ENCODE measurements around the gene RECQL5. TPM values are rescaled to one million over a fixed set of nuclear protein-coding genes. Genes with fewer than 3 reads are reported as not detected.
"Not testable (repeated sequence)": the region's sequence is repeated elsewhere in the genome, so short reads cannot be mapped to it uniquely, and the experiment has no call there.

RECQL5 gene
- total RNA-seq, 1 donor from 2014 or later: 43.1 TPM

DNA sequence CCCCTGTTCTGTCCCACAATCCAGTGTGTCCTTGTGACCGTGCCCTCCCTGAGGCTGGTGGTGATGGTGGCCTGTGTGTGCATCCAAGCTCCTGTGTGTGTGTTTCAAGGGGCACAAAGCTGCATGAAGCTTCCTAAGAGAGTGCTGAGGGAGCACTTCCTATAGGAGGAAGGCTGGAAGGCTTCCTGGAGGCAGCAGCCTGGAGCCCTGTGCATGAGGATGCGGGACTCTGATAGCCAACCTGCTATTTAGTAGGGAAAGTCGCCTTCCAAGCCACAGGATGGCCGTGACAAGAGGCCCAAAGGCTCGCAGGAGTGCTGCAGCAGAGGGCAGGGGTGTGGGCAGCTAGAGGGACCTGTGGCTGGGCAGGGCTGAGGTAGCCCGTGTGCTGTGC, 71.0 kb downstream of the RECQL5 start:
- intact Hi-C loops (cut with DNase I): no loop called here
- no peak overlapping the region for H3K4me3 ChIP-seq
- DNase-seq (no peak), ATAC-seq (no peak)
- no peaks in the 10 kb centered on the region for H3K9me3 ChIP-seq
- no peak overlapping the region for H3K27ac ChIP-seq
- no peaks in the 10 kb centered on the region for H3K36me3 ChIP-seq
- TF ChIP-seq, protein P1, sequence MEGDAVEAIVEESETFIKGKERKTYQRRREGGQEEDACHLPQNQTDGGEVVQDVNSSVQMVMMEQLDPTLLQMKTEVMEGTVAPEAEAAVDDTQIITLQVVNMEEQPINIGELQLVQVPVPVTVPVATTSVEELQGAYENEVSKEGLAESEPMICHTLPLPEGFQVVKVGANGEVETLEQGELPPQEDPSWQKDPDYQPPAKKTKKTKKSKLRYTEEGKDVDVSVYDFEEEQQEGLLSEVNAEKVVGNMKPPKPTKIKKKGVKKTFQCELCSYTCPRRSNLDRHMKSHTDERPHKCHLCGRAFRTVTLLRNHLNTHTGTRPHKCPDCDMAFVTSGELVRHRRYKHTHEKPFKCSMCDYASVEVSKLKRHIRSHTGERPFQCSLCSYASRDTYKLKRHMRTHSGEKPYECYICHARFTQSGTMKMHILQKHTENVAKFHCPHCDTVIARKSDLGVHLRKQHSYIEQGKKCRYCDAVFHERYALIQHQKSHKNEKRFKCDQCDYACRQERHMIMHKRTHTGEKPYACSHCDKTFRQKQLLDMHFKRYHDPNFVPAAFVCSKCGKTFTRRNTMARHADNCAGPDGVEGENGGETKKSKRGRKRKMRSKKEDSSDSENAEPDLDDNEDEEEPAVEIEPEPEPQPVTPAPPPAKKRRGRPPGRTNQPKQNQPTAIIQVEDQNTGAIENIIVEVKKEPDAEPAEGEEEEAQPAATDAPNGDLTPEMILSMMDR (IDR thresholded peaks at IDR 0.05): no peak
- no peaks in the 10 kb centered on the region for H3K27me3 ChIP-seq
- H3K4me1 ChIP-seq: no peaks in the 10 kb centered on the region

- Histone ChIP-seq H3K9me3 (no peaks in the 10 kb centered on the region), H3K27ac (no peak overlapping the region), H3K27me3 (no peaks in the 10 kb centered on the region), H3K4me1 (no peaks in the 10 kb centered on the region), H3K4me3 (no peak overlapping the region), H3K36me3 (no peaks in the 10 kb centered on the region)
- no peak for ATAC-seq
- intact Hi-C loops (cut with DNase I): no loop called here
- TF ChIP-seq, protein P1 (IDR thresholded peaks at IDR 0.05): no peak
- no peak for DNase-seq
These were observed 71.6 kb downstream of the RECQL5 start for GRCh38 chr17:75595284-75595919.

DNA sequence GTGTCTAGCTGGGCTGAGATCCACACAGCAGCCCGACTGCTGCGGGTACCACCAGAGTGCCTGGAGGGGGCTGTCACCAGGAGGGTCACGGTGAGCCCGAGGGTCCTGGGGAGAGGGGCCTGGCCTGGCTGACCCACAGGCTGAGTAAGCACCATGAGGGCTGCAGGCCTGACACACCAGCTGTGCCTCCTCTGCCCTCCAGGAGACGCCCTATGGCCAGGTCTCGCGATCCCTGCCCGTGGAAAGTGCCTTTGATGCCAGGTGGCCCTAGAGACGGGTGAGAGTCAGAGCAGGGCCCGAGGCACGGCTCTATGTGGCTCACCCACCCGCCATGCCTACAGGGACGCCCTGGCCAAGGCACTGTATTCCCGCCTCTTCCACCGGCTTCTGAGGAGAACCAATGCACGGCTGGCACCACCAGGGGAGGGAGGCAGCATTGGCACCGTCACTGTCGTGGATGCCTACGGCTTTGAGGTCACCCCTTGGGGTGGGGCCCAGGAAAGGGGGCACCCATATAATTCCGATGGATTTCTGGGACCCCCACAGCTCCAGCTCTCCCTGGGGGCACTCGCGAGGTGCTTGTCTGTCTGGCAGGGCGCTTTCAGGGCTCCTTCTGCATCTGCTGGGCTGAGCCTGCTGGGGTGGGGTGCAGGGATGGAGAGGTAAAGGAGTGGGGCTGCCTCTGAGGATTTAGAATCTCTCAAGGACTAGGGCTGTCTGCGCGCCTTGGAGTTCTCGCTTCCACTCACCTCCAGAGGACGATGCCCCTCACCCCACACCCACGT, 72.3 kb downstream of the RECQL5 start:
- peak; percentile 62 for DNase-seq
- no peaks in the 10 kb centered on the region for H3K9me3 ChIP-seq
- no peak for ATAC-seq
- H3K27ac ChIP-seq: no peak overlapping the region
- TF ChIP-seq, protein P1 (IDR thresholded peaks at IDR 0.05): no peak
- no peak overlapping the region for H3K4me3 ChIP-seq
- intact Hi-C loops (cut with DNase I): no loop called here
- H3K4me1 ChIP-seq: peaks cover 3% of the 10 kb centered on the region
- H3K36me3 ChIP-seq: no peaks in the 10 kb centered on the region
- no peaks in the 10 kb centered on the region for H3K27me3 ChIP-seq

DNA sequence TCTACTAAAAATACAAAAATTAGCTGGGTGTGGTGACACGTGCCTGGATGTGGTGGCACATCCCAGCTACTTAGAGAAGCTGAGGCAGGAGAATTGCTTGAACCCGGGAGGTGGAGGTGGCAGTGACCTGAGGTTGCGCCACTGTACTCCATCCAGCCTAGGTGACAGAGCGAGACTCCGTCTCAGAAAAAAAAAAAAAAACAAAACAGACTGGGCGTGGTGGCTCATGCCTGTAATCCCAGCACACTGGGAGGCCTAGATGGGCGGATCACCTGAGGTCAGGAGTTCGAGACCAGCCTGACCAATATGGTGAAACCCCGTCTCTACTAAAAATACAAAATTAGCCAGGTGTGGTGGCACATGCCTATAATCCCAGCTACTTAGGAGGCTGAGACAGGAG, 73.5 kb downstream of the RECQL5 start:
- H3K27ac ChIP-seq; H3K36me3 ChIP-seq; H3K27me3 ChIP-seq; H3K4me1 ChIP-seq; intact Hi-C loops (cut with DNase I); H3K4me3 ChIP-seq; ATAC-seq; DNase-seq; H3K9me3 ChIP-seq: not testable (repeated sequence)

DNA sequence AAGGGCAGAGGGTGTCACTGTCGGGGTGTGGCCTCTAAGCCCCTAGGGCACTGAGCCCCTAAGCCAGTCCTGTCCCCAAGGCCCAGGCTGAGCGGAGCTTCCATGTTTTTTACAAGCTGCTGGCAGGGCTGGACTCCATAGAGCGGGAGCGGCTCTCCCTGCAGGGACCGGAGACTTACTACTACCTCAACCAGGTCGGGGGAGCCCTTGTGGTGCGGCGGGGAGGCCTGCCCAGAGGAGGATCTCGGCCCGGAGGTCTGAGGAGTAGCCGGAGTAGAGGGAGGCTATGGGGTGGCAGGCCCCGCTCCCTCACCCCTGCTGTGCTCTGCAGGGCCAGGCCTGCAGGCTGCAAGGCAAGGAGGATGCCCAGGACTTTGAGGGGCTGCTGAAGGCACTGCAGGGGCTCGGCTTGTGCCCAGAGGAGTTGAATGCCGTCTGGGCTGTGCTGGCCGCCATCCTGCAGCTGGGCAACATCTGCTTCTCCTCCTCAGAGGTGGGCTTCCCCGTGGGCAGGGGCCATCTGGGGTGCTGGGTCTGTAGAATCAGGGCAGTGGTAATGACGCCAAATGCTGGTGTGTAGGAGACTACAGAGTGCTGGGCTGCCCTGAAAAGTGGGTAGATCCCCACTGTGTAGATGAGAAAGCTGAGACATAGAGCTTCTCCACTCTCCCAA, 74.5 kb downstream of the RECQL5 start:
- no peak for ATAC-seq
- no peaks in the 10 kb centered on the region for H3K27me3 ChIP-seq
- no peaks in the 10 kb centered on the region for H3K36me3 ChIP-seq
- TF ChIP-seq, protein P1 (IDR thresholded peaks at IDR 0.05): no peak
- DNase-seq: peak; percentile 64
- H3K4me1 ChIP-seq: peaks cover 9% of the 10 kb centered on the region
- H3K4me3 ChIP-seq: no peak overlapping the region
- no peaks in the 10 kb centered on the region for H3K9me3 ChIP-seq
- H3K27ac ChIP-seq: no peak overlapping the region
- intact Hi-C loops (cut with DNase I): no loop called here

DNA sequence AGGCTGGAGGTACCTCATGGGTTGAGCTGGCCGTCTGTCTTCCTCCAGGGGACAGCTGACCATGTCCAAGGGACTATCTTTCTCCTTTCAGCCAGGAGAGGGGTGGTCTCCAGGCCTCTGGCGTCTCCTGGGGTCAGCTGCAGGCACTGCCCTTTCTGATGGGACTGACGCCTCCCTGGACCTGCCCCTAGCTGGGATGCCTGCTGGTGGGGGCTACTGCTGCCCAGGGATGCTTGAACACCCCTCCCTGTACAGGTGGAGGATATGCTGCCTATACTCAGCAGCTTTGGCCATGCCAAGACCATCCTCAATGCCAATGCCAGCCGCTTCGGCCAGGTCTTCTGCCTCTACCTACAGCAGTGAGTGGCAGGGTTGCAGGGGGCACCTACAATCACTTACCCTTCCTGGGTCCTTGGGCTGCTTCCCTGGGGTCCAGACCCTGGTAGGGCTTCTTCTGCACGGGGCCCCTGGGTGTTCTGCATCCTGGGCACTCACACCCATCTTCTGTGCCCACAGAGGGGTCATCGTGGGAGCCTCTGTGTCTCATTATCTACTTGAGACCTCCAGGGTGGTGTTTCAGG, 75.1 kb downstream of the RECQL5 start:
- H3K4me1 ChIP-seq: peaks cover 15% of the 10 kb centered on the region
- intact Hi-C loops (cut with DNase I): no loop called here

More for the DNA sequence above, 75.1 kb downstream of the RECQL5 start:
- TF ChIP-seq, protein P1 (IDR thresholded peaks at IDR 0.05): no peak
- Histone ChIP-seq H3K36me3 (no peaks in the 10 kb centered on the region), H3K27me3 (no peaks in the 10 kb centered on the region), H3K4me3 (no peak overlapping the region), H3K9me3 (no peaks in the 10 kb centered on the region), H3K27ac (no peak overlapping the region)
- DNase-seq: no peak
- no peak for ATAC-seq
